ENCODE results near the gene MRM2.

The MRM2 gene

DNA sequence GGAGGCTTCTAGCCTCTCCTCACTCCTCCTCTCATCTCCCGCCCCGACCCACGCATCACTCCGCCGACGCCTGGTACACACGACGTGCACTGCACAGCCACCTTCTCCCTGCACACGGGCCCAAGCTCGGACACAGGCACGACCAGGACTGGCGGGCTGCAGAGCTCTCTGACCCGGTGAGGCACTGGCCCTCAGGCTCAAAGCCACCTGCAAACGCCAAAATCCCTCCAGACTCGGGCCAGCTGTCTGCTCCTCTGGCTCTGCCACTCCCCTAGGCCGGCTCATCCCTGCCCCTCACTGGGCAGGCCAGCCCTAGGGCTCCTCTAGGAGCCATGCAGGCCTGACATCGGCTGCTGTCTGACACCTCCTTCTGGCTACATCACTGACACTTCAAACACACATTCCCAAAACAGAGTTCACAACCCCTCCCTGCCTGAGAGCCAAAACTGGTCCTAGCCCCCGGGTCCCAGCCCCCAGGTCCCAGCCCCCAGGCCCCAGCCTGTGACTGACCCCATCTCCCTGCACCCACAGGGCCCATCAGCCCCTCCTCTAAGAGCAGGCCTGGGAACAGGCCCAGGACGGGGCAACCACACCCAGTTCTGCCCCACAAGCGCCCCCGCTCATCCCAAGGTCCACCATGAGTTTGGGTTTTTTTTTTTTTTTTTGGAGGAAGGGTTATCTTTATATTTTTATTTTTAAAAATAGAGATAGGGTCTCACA lies 44.4 kb downstream of the MRM2 start:
- H3K4me1 ChIP-seq = no peaks in the 10 kb centered on the region
- in situ Hi-C loops (cut with MboI; ENCODE audit: low sequenced_read_pairs) = no loop called here
- DNase-seq (ENCODE audit: low spot score in 2 of 2) = no peak
- peaks cover 25% of the 10 kb centered on the region for H3K36me3 ChIP-seq (replicated peaks)
- no peaks in the 10 kb centered on the region for H3K27me3 ChIP-seq (ENCODE audit: low read depth)
- H3K9me3 ChIP-seq = peaks cover 6% of the 10 kb centered on the region; the same call in 1 of the 2 replicates
- H3K4me3 ChIP-seq = no peak overlapping the region

DNA sequence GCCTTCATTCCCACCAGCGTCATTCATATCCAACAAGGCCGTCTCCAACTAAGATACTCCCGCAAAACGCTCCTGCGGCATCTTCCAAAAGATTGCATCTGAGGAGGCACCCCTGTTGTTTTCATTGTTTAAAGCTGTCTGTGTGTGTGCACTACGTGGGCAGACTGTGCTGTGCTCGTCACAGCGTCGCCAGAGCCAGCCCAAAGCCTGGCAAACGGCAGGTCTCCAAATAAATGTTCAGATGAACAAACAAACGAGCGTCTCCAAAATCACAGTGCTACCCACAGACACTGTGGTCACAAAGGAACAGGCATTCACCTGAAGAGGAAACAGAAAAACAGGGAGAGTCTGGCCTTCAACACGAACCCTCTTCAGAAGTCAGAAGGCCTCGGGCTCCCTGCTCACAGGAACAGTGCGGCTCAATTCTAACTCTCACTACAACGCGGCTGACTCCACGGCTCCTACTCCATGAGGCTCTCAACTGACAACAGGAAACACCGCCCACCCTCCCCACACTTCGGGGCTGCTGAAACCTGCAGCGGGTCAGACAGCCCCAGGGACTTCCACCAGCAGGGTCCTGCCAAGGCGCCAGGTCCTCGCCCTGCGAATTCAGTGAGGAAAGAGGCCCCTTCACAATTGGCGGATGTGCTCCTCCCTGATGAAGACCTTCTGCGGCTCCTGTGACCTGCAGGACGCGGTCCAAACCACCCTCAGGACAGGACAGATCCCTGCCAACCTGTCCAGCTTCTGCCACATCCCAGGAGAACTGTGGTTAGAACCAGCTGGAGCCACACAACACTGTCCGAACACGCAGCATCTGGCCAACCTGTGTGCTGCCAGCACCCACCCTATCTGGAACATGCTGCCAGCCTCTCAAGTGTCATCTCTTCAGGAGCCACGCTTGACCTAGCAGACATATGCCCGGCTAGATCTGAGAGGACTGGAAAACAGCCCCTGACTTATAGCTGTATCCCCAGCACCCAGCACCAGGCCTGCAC lies 45.3 kb downstream of the MRM2 start:
- no peaks in the 10 kb centered on the region for H3K27me3 ChIP-seq (ENCODE audit: low read depth)
- no peak overlapping the region for H3K4me3 ChIP-seq
- peaks cover 25% of the 10 kb centered on the region for H3K36me3 ChIP-seq (replicated peaks)
- in situ Hi-C loops (cut with MboI; ENCODE audit: low sequenced_read_pairs) = no loop called here
- H3K4me1 ChIP-seq = no peaks in the 10 kb centered on the region
- peaks cover 6% of the 10 kb centered on the region; the same call in 1 of the 2 replicates for H3K9me3 ChIP-seq
- no peak for DNase-seq (ENCODE audit: low spot score in 2 of 2)

DNA sequence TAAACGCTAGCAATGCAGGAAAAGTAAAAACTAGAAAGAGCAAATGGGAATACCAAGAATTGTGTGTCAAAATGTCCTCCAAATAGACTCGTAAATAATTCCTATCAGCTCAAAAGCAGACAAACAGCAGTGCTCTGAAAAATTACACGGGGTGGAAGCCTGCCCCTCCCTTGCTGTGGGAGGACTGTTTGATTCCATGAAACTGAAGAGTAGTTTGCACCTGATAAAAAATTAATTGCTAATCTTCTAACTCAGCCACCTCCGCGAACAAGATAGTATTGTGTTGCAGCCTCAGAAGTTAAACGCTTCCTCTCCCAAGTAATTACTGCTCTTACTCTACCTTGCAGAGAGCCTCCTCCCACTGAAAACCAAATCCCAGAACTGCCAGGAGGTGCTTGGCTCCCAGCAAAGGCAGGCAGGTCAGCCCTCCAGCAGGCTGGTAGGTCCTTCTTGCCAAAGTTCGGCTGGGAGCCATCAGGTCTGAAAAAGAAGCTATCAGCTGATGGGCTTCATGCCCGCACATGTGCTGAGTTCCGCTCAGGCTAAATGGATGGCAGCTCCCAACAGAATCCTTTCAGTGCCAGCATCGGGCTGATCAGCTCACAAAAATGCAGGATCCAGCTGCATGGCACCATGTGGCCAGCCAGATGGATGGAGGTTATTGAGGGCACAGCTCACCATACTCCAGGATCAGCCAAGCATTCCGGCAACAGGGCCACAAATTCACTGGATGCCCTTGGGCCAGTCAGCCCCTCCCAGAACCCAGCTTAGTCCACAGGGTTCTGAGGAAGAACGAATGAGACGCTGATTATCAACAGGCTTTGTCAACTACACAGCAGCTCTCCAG lies 46.4 kb downstream of the MRM2 start:
- Histone ChIP-seq H3K9me3 (peaks cover 6% of the 10 kb centered on the region; the same call in 1 of the 2 replicates), H3K4me3 (no peak overlapping the region), H3K36me3 (replicated peaks) (peaks cover 24% of the 10 kb centered on the region), H3K4me1 (peaks cover 7% of the 10 kb centered on the region), H3K27me3 (ENCODE audit: low read depth) (no peaks in the 10 kb centered on the region)
- DNase-seq (ENCODE audit: low spot score in 2 of 2) = no peak
- in situ Hi-C loops (cut with MboI; ENCODE audit: low sequenced_read_pairs) = no loop called here

DNA sequence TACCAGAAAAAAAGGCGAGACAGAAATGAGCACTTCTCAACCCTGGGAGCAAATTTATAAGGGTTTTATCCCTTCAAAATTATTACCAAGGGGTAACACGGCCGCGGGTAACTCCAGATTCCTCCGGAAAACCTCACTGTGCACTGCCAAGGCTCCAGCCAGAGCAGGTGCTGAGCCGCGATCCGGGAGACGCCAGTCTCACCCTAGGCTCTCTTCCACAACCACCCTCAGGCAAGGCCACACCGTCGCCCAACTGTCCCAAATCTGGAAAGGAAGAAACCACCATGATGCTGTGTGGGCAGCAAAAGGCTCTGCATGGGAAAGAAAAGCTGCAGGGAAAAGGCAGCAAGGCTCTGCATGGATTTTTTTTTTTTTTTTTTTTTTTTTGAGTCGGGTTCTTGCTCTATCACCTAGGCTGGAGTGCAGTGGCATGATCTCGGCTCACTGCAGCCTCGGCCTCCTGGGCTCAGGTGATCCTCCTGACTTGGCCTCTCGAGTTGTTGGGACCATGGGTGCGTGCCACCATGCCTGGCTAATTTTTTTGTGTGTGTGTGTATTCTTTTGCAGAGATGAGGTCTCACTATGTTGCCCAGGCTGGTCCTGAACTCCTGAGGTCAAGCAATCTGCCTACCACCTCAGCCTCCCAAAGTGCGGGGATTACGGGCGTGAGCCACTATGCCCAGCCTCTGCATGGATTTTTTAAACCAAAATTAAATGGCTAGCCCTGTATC lies 48.3 kb downstream of the MRM2 start:
- Histone ChIP-seq H3K27me3 (ENCODE audit: low read depth) (no peaks in the 10 kb centered on the region), H3K4me3 (no peak overlapping the region), H3K9me3 (peaks cover 6% of the 10 kb centered on the region; the same call in 1 of the 2 replicates), H3K4me1 (peaks cover 17% of the 10 kb centered on the region), H3K36me3 (replicated peaks) (peaks cover 20% of the 10 kb centered on the region)
- in situ Hi-C loops (cut with MboI; ENCODE audit: low sequenced_read_pairs) = no loop called here
- no peak for DNase-seq (ENCODE audit: low spot score in 2 of 2)

DNA sequence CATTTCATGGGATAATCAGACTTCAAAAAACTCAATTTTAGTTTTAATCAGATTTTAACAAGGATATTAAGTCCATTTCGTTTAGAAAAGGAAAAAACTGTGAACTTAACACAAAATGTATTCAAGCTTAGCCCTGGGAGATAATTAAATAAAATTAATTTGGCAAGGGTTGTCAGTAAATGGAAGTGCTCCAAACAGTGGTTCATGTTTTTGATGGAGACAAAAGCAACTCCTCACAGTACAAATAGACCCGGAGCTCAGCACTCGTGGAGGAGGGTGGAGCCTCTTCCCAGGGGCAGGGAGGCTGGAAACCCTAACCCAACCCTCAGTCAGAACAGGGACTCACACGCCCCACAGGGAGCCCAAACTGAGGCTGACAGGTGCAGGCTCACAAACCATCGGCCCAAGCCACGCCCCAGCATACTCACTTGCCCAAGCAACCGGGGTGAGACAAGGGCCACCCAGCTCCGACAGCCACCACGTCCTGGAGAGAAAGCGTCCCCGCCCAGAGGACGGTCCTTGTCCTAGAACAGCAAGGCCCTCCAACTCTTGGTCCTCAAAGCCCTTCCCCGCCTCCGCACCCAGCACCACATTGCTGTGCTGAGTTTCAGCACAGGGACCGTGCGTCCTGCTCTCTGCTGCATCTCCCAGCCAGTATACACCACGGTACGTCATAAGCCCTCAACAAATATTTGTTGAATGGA lies 49.0 kb downstream of the MRM2 start:
- peaks cover 20% of the 10 kb centered on the region for H3K36me3 ChIP-seq (replicated peaks)
- peaks cover 11% of the 10 kb centered on the region; the same call in 1 of the 2 replicates for H3K9me3 ChIP-seq
- in situ Hi-C loops (cut with MboI; ENCODE audit: low sequenced_read_pairs) = no loop called here
- no peak overlapping the region for H3K4me3 ChIP-seq
- H3K4me1 ChIP-seq = peaks cover 17% of the 10 kb centered on the region
- DNase-seq (ENCODE audit: low spot score in 2 of 2) = no peak
- H3K27me3 ChIP-seq (ENCODE audit: low read depth) = no peaks in the 10 kb centered on the region

DNA sequence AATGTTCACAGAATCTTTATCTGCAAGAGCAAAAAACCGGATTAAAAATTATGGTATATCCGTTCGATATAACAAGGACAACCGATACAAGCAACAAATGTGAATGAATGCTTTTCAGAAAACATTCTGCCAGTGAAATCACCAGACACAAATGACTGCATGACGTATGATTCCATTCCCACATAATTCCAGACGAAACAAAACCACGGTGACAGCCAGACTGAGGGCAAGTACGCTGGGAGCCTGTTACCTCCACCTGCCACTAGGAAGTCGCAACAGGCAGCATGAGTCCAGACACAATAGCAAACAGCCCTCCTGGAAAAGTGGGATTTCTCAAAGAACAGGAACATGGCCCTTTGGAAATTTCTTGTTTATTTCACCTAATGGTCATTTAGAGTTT lies 51.0 kb downstream of the MRM2 start:
- Histone ChIP-seq H3K9me3 (peaks cover 11% of the 10 kb centered on the region; the same call in 1 of the 2 replicates), H3K27me3 (ENCODE audit: low read depth) (no peaks in the 10 kb centered on the region), H3K36me3 (replicated peaks) (peaks cover 12% of the 10 kb centered on the region; the same call in 1 of the 2 replicates), H3K4me3 (no peak overlapping the region), H3K4me1 (peaks cover 22% of the 10 kb centered on the region)
- peak in 1 of 2 experiments; percentile 25 for DNase-seq (ENCODE audit: low spot score in 2 of 2)
- in situ Hi-C loops (cut with MboI; ENCODE audit: low sequenced_read_pairs) = no loop called here

DNA sequence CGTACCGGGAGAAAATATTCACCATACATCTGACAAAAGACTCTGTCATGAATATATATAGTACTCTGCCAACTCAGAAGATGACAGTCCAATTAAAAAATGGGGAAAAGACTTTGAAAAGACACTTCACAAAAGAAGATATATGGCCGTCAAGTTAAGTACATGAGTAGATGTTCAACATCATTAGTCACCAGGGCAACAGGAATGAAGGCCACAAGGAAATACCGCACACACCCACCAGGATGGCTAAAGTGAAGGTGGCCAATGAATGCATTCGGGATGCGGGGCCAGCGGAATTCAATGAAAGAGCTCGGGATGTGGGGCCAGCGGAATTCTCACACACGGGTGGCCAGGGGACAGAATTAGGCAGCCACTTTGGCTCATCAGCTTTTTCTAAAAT lies 51.5 kb downstream of the MRM2 start:
- Histone ChIP-seq H3K36me3 (replicated peaks) (peaks cover 7% of the 10 kb centered on the region), H3K9me3 (peaks cover 9% of the 10 kb centered on the region; the same call in 1 of the 2 replicates), H3K4me3 (no peak overlapping the region), H3K27me3 (ENCODE audit: low read depth) (no peaks in the 10 kb centered on the region), H3K4me1 (peaks cover 22% of the 10 kb centered on the region)
- peak; percentile 72 for DNase-seq (ENCODE audit: low spot score in 2 of 2)
- in situ Hi-C loops (cut with MboI; ENCODE audit: low sequenced_read_pairs) = no loop called here

DNA sequence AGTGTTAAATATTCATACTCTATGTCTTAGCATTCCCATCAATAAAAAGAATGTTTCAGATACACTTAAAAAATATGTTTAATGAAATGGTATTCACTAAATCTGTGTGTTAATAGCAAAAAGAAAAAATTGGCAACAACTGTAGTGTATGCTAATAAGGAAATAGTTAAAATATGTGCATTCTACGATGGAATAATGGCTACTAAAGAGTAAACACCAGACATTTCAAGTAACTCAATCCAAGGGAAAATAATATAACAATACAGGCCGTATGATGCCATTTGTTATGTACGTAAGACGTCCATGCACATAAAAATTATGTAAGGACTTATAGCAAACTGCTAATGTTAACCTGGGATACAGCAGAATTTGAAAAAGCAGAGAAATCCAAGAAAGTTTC lies 55.8 kb downstream of the MRM2 start:
- H3K4me3 ChIP-seq = no peak overlapping the region
- peaks cover 6% of the 10 kb centered on the region for H3K36me3 ChIP-seq (replicated peaks)
- H3K4me1 ChIP-seq = peaks cover 21% of the 10 kb centered on the region
- no peak for DNase-seq (ENCODE audit: low spot score in 2 of 2)
- H3K9me3 ChIP-seq = peaks cover 6% of the 10 kb centered on the region; the same call in 1 of the 2 replicates
- in situ Hi-C loops (cut with MboI; ENCODE audit: low sequenced_read_pairs) = no loop called here
- no peaks in the 10 kb centered on the region for H3K27me3 ChIP-seq (ENCODE audit: low read depth)

DNA sequence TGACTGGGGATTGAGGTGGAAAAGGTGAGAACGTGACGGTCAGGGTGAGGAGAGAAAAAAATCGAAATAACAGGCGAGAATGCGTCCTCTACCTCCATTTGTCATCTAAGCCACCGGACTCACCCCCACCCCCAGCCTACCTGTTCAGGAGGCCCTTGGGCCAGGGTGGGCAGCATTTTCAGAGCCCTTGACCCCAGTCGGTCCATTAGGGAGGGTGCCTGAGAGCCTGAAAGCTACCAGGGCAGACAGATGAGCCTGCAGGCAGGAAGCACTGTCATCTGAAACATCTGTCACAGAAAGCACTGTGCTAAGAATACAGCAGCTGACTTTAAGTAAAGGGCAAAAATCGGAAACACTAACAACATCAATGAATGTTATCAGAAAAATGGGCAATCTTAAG lies 56.3 kb downstream of the MRM2 start:
- in situ Hi-C loops (cut with MboI; ENCODE audit: low sequenced_read_pairs) = no loop called here
- peaks cover 6% of the 10 kb centered on the region; the same call in 1 of the 2 replicates for H3K9me3 ChIP-seq
- no peak for DNase-seq (ENCODE audit: low spot score in 2 of 2)
- H3K27me3 ChIP-seq (ENCODE audit: low read depth) = no peaks in the 10 kb centered on the region
- H3K4me1 ChIP-seq = peaks cover 16% of the 10 kb centered on the region
- no peak overlapping the region for H3K4me3 ChIP-seq
- H3K36me3 ChIP-seq (replicated peaks) = peaks cover 6% of the 10 kb centered on the region

Data from HAP-1 (cell line).